ENCODE data around the gene VPS26A. TPM values are rescaled to one million over a fixed set of nuclear protein-coding genes. Genes with fewer than 3 reads are reported as not detected.
"Not testable (repeated sequence)": the region's sequence is repeated elsewhere in the genome, so short reads cannot be mapped to it uniquely, and the experiment has no call there.

VPS26A gene
- total RNA-seq, 1 donor from 2014 or later, result 56.2 TPM

DNA sequence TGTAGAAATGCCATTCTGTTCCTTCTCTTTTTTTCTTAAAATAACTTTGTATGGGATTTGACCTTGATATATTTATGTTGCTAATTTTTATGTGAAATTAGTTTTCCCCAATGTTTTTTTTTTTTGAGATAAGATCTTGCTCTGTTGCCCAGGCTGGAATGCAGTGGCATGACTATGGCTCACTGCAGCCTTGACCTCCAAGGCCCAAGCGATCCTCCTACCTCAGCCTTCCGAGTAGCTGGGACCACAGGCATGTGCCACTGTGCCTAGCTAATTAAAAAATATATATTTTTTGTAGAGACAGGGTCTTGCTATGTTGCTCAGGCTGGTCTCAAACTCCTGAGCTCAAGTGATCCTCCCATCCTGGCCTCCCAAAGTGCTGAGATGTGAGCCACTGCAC is 16.0 kb downstream of the VPS26A start:
- TF ChIP-seq, protein P1, sequence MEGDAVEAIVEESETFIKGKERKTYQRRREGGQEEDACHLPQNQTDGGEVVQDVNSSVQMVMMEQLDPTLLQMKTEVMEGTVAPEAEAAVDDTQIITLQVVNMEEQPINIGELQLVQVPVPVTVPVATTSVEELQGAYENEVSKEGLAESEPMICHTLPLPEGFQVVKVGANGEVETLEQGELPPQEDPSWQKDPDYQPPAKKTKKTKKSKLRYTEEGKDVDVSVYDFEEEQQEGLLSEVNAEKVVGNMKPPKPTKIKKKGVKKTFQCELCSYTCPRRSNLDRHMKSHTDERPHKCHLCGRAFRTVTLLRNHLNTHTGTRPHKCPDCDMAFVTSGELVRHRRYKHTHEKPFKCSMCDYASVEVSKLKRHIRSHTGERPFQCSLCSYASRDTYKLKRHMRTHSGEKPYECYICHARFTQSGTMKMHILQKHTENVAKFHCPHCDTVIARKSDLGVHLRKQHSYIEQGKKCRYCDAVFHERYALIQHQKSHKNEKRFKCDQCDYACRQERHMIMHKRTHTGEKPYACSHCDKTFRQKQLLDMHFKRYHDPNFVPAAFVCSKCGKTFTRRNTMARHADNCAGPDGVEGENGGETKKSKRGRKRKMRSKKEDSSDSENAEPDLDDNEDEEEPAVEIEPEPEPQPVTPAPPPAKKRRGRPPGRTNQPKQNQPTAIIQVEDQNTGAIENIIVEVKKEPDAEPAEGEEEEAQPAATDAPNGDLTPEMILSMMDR (IDR thresholded peaks at IDR 0.05; ENCODE audit: unreplicated experiment), result no peak
- H3K27ac Mint-ChIP-seq (ENCODE audit: unreplicated experiment), result no peak overlapping the region
- no peaks in the 10 kb centered on the region for H3K36me3 Mint-ChIP-seq (ENCODE audit: low read depth, unreplicated experiment)
- no peaks in the 10 kb centered on the region for H3K4me1 Mint-ChIP-seq (ENCODE audit: unreplicated experiment)
- H3K4me3 Mint-ChIP-seq (ENCODE audit: unreplicated experiment), result no peak overlapping the region
- no peaks in the 10 kb centered on the region for H3K9me3 Mint-ChIP-seq (ENCODE audit: unreplicated experiment)
- DNase-seq (ENCODE audit: low spot score), result no peak
- no peaks in the 10 kb centered on the region for H3K27me3 Mint-ChIP-seq (ENCODE audit: unreplicated experiment)

DNA sequence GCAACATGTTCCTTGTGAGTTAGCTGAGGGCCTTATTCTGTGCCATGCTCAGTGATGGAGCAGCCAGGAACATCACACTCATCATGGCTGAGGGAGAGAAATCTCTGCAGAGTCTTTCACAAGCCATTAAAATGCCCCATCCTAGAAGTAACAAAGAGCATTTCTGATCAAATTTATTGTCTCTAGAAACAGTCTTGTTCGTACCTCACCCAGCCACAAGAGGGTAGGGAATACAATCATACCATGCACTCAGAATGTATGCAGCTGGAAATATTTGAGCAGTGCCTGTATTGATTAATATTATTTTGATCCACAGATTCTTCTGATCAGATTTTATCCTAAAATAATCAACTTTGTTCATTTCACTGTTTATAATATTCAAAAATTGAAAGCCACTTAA is 17.3 kb downstream of the VPS26A start:
- Mint-ChIP-seq H3K36me3 (ENCODE audit: low read depth, unreplicated experiment) (no peaks in the 10 kb centered on the region), H3K27me3 (ENCODE audit: unreplicated experiment) (no peaks in the 10 kb centered on the region), H3K27ac (ENCODE audit: unreplicated experiment) (no peak overlapping the region), H3K4me3 (ENCODE audit: unreplicated experiment) (no peak overlapping the region), H3K4me1 (ENCODE audit: unreplicated experiment) (no peaks in the 10 kb centered on the region), H3K9me3 (ENCODE audit: unreplicated experiment) (no peaks in the 10 kb centered on the region)
- DNase-seq (ENCODE audit: low spot score), result no peak
- TF ChIP-seq, protein P1 (IDR thresholded peaks at IDR 0.05; ENCODE audit: unreplicated experiment), result no peak

DNA sequence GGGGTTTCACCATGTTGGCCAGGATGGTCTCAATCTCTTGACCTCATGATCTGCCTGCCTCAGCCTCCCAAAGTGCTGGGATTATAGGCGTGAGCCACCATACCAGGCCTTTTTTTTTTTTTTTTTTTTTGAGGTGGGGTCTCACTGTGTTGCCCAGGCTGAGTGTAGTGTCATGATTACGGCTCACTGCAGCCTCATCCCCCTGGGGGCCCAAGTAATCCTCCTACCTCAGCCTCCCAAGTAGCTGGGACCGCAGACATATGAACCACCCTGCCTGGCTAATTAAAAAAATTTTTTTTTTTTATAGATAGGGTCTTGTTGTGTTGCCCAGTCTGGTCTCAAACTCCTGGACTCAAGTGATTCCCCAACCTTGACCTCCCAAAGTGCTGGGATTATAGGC is 18.1 kb downstream of the VPS26A start:
- H3K4me1 Mint-ChIP-seq (ENCODE audit: unreplicated experiment); DNase-seq (ENCODE audit: low spot score); H3K36me3 Mint-ChIP-seq (ENCODE audit: low read depth, unreplicated experiment); H3K4me3 Mint-ChIP-seq (ENCODE audit: unreplicated experiment); H3K9me3 Mint-ChIP-seq (ENCODE audit: unreplicated experiment); H3K27ac Mint-ChIP-seq (ENCODE audit: unreplicated experiment); H3K27me3 Mint-ChIP-seq (ENCODE audit: unreplicated experiment): not testable (repeated sequence)

DNA sequence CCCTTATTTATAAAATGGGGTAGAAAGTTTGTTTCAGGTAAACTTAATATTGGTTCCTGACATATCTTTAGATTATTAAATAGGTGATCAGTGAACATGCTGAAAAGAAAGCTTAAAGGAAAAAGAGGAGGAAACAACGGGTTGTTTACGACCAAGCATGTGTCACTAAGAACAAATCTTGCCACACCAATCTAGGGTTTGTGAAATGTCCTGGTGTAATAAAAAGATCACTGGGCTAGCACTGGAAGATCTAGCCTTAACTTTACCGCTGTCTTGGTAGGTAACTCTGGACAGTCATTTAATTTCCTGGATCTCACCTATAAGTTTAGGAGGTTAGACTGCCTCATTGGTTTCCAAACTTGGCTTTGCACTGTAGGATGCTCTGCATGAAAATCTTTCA is 19.0 kb downstream of the VPS26A start:
- Mint-ChIP-seq H3K36me3 (ENCODE audit: low read depth, unreplicated experiment) (no peaks in the 10 kb centered on the region), H3K9me3 (ENCODE audit: unreplicated experiment) (no peaks in the 10 kb centered on the region), H3K4me1 (ENCODE audit: unreplicated experiment) (no peaks in the 10 kb centered on the region), H3K27ac (ENCODE audit: unreplicated experiment) (no peak overlapping the region), H3K27me3 (ENCODE audit: unreplicated experiment) (no peaks in the 10 kb centered on the region), H3K4me3 (ENCODE audit: unreplicated experiment) (no peak overlapping the region)
- TF ChIP-seq, protein P1 (IDR thresholded peaks at IDR 0.05; ENCODE audit: unreplicated experiment), result no peak
- DNase-seq (ENCODE audit: low spot score), result no peak

DNA sequence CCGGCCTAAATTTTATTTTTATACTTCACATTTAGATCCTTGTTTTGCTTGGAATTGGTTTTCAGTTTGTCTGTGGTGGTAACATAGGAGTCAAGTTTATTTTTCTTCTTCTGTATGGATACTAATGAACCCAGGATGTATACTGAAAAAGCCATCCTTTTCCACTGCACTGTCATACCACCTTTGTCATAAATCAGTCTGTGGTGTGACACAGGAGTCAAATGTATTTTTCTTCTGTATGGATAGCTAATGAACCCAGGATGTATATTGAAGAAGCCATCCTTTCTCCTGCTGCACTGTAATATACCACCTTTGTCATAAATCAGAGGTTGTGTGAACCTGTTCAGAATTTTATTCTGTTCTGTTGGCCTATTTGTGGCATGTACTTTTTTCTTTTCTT is 21.4 kb downstream of the VPS26A start:
- no peaks in the 10 kb centered on the region for H3K36me3 Mint-ChIP-seq (ENCODE audit: low read depth, unreplicated experiment)
- H3K27ac Mint-ChIP-seq (ENCODE audit: unreplicated experiment), result no peak overlapping the region
- H3K27me3 Mint-ChIP-seq (ENCODE audit: unreplicated experiment), result no peaks in the 10 kb centered on the region
- TF ChIP-seq, protein P1 (IDR thresholded peaks at IDR 0.05; ENCODE audit: unreplicated experiment), result no peak
- no peak overlapping the region for H3K4me3 Mint-ChIP-seq (ENCODE audit: unreplicated experiment)
- no peaks in the 10 kb centered on the region for H3K4me1 Mint-ChIP-seq (ENCODE audit: unreplicated experiment)
- DNase-seq (ENCODE audit: low spot score), result no peak
- H3K9me3 Mint-ChIP-seq (ENCODE audit: unreplicated experiment), result no peaks in the 10 kb centered on the region

DNA sequence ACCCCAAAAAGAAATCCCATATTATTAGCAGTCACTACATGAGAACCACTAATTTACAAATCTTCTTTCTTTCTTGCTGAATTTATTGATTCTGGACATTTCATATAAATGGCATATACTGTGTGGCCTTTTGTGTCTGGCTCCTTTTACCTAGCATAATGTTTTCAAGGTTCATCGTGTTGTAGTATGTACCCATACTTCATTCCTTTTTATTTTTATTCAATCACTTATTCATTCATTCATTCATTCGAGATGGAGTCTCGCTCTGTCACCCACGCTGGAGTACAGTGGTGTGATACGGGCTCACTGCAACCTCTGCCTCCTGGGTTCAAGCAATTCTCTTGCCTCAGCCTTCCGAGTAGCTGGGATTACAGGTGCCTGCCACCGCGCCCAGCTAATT is 21.9 kb downstream of the VPS26A start:
- Mint-ChIP-seq H3K36me3 (ENCODE audit: low read depth, unreplicated experiment) (no peaks in the 10 kb centered on the region), H3K4me3 (ENCODE audit: unreplicated experiment) (no peak overlapping the region), H3K9me3 (ENCODE audit: unreplicated experiment) (no peaks in the 10 kb centered on the region), H3K27ac (ENCODE audit: unreplicated experiment) (no peak overlapping the region), H3K4me1 (ENCODE audit: unreplicated experiment) (no peaks in the 10 kb centered on the region), H3K27me3 (ENCODE audit: unreplicated experiment) (no peaks in the 10 kb centered on the region)
- no peak for DNase-seq (ENCODE audit: low spot score)
- TF ChIP-seq, protein P1 (IDR thresholded peaks at IDR 0.05; ENCODE audit: unreplicated experiment), result no peak

Measured in endothelial cell (in vitro differentiated cells).